HPDE6-E6E7 (cell line): ENCODE data around the gene PIK3C2A.

Experiments used
- DNase-seq: peaks from one replicate; pipeline ENCODE4 v3.0.0; 2011; ENCODE audit warnings: missing footprints; ENCODE audit errors: extremely low spot score

Gene PIK3C2A

GRCh38 chr11:17163291-17163690 lies 44.5 kb downstream of the PIK3C2A start:
- DNase-seq = no peak

GRCh38 chr11:17162376-17162775 lies 45.4 kb downstream of the PIK3C2A start:
- DNase-seq = no peak

- no peak for DNase-seq
Measured at GRCh38 chr11:17161515-17161914, 46.3 kb downstream of the PIK3C2A start.

GRCh38 chr11:17159441-17159840 lies 48.3 kb downstream of the PIK3C2A start:
- DNase-seq = no peak
